ES-I3 (cell line): Measurements from ENCODE around the gene SURF4.
"Not testable (repeated sequence)": the region's sequence is repeated elsewhere in the genome, so short reads cannot be mapped to it uniquely, and the experiment has no call there.

Experiments
- H3K36me3 ChIP-seq: 2 replicates; pipeline ENCODE4 v1.6.1; 2013; ENCODE audit warnings: mild to moderate bottlenecking, low read length, control low read depth, moderate library complexity; ENCODE audit not compliant: insufficient read depth
- H3K4me1 ChIP-seq: 2 replicates; pipeline ENCODE4 v1.6.1; 2013; ENCODE audit warnings: mild to moderate bottlenecking, control low read depth, low read length; ENCODE audit not compliant: insufficient read depth
- H3K9ac ChIP-seq: 2 replicates; pipeline ENCODE4 v1.6.1; 2013; ENCODE audit warnings: low read depth, mild to moderate bottlenecking, low read length, moderate library complexity
- H3K9me3 ChIP-seq: 2 replicates; pipeline ENCODE4 v1.6.1; 2013; ENCODE audit warnings: mild to moderate bottlenecking, low read length, moderate library complexity; ENCODE audit not compliant: control insufficient read depth, insufficient read depth

The SURF4 gene

DNA sequence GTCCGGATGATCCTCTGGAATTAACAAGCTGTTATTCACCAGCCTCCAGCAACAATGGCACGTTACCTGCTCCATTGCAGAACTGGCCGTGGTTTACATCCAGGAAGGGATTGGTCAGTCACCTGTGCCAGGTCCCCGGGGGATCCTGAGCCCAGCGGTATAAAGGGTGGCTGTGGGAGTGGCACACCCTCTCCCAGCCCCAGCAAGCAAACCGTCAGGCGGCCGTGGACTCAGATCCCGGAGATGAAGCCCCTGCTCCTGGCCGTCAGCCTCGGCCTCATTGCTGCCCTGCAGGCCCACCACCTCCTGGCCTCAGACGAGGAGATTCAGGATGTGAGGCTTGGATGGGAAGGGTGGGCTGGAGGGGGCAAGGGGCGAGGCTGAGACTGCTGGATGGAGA, 58.3 kb downstream of the SURF4 start:
- not testable (repeated sequence) for H3K4me1 ChIP-seq, H3K9me3 ChIP-seq, H3K36me3 ChIP-seq, H3K9ac ChIP-seq

DNA sequence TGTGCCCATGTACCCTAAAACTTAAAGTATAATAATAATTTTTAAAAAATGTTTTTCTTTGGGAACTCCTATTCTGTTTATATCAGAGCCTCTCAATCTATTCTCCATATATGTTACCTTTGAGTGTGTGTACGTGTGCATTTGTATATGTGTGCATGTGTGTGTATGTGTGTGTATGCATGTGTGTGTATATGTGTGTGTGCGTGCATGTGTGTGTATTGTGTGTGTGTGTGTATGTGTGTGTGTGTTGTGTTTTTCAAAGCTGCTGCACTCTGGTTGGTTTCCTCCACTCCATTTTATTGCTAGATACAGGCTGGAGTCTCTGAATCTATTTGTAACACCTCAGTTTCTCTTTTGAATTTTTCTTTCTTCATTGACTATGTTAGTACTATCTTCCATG, 59.9 kb downstream of the SURF4 start:
- Histone ChIP-seq H3K9ac (no peak overlapping the region), H3K9me3 (no peaks in the 10 kb centered on the region), H3K4me1 (no peaks in the 10 kb centered on the region)

More for the DNA sequence above, 59.9 kb downstream of the SURF4 start:
- no peaks in the 10 kb centered on the region for H3K36me3 ChIP-seq
